Measurements from ENCODE around the gene EHD3.

GRCh38 chr2:31258351-31258750 lies 24.4 kb downstream of the EHD3 start:
- TF ChIP-seq CSDC2 (CRISPR knock-in tag; IDR thresholded peaks at IDR 0.05), result no peak
- no peak for TF ChIP-seq PATZ1 (CRISPR knock-in tag; IDR thresholded peaks at IDR 0.05; ENCODE audit: borderline replicate concordance)
- TF ChIP-seq CSRNP3 (CRISPR knock-in tag; IDR thresholded peaks at IDR 0.05), result no peak
- TF ChIP-seq SNAI2 (CRISPR knock-in tag; IDR thresholded peaks at IDR 0.05), result no peak
- no peak for TF ChIP-seq CREB5 (CRISPR knock-in tag; IDR thresholded peaks at IDR 0.05; ENCODE audit: low read depth)
- TF ChIP-seq ZFP3 (CRISPR knock-in tag; IDR thresholded peaks at IDR 0.05), result no peak
- no peak for TF ChIP-seq GLIS3 (CRISPR knock-in tag; IDR thresholded peaks at IDR 0.05)
- TF ChIP-seq ZNF8 (CRISPR knock-in tag; IDR thresholded peaks at IDR 0.05), result no peak
- no peak for TF ChIP-seq ZNF70 (CRISPR knock-in tag; IDR thresholded peaks at IDR 0.05)
- TF ChIP-seq POU6F1 (CRISPR knock-in tag; IDR thresholded peaks at IDR 0.05; ENCODE audit: borderline replicate concordance, low read depth), result no peak
- no peak for TF ChIP-seq ZFP30 (CRISPR knock-in tag; IDR thresholded peaks at IDR 0.05)
- no peak for TF ChIP-seq ARNTL (CRISPR knock-in tag; IDR thresholded peaks at IDR 0.05; ENCODE audit: borderline replicate concordance, low read depth)
- TF ChIP-seq ISL1 (CRISPR knock-in tag; IDR thresholded peaks at IDR 0.05), result no peak

Measured in SK-N-SH treated with all-trans-retinoic acid at 6 μM for 48 hours (cell line).